ENCODE data around the gene GTPBP3. TPM values are rescaled to one million over a fixed set of nuclear protein-coding genes. Genes with fewer than 3 reads are reported as not detected.

GTPBP3 gene
- total and polyA plus RNA-seq, 9 of the 15 experiments (the other 6 are each of a cell fraction or from before 2014, with no cell fraction given) = 4.9 to 124 (median 22.6) TPM

GRCh38 chr19:17389288-17389687 is 51.9 kb downstream of the GTPBP3 start:
- Histone ChIP-seq H3K4me1 (replicated peaks in 1 of 2; ENCODE audit: control insufficient read depth in 2 of 2, insufficient read depth in 2 of 2, low read length in 2 of 2) (peaks cover 16 to 36% of the 10 kb centered on the region in 2 experiments), H3K9ac (ENCODE audit: insufficient read depth in 1 of 2, low read depth in 2 of 2, low read length in 2 of 2) (no peak overlapping the region), H3K27me3 (ENCODE audit: control insufficient read depth in 2 of 2, insufficient read depth in 2 of 2, low read length in 2 of 2) (no peaks in the 10 kb centered on the region), H3K4me2 (ENCODE audit: insufficient read depth, low read length) (no peak overlapping the region), H2AFZ (ENCODE audit: low read depth, low read length) (no peak overlapping the region), H4K20me1 (replicated peaks; ENCODE audit: control insufficient read depth, insufficient read depth, low read length) (no peaks in the 10 kb centered on the region), H3K27ac (ENCODE audit: extremely low read depth, low read depth, low read length) (no peak overlapping the region), H3K79me2 (ENCODE audit: control insufficient read depth, insufficient read depth, low read length) (no peaks in the 10 kb centered on the region), H3K4me3 (no peak overlapping the region), H3K9me3 (replicated peaks; ENCODE audit: control insufficient read depth, insufficient read depth, low read depth, low read length) (peaks cover 9% of the 10 kb centered on the region), H3K9me1 (ENCODE audit: control insufficient read depth, insufficient read depth, low read length) (no peaks in the 10 kb centered on the region), H3K36me3 (ENCODE audit: control insufficient read depth, insufficient read depth, low read length) (no peaks in the 10 kb centered on the region)
- in situ Hi-C loops (cut with MboI) = loop anchor here (5.0 to 10.0 kb wide), 3 partner anchors 42 to 324 kb away; no protein-coding TSS in a partner anchor
- WGBS (ENCODE audit: insufficient coverage, low coverage, missing lambda C conversion rate) = 0% methylated on average over 1 of the region's 1 CpG
- DNase-seq (ENCODE audit: extremely low read depth in 1 of 4, low spot score in 3 of 4) (no peak), FAIRE-seq (no peak), ATAC-seq (no peak)
- ChIA-PET CTCF (ENCODE audit: low intra/inter-chr PET ratio) (no interaction called here), POLR2A (interaction anchor here (0.6 to 1.4 kb wide), 2 partner anchors 18 to 64 kb away, joined by 3 to 4 read pairs; no protein-coding TSS in a partner anchor)
- intact Hi-C loops (cut with micrococcal nuclease) = no loop called here
- TF ChIP-seq RBM25 (IDR thresholded peaks at IDR 0.05; ENCODE audit: low read depth, low read length, severe bottlenecking) = peak; percentile 58
- no peak for TF ChIP-seq POLR2G (IDR thresholded peaks at IDR 0.05; ENCODE audit: low read depth, low read length)
- TF ChIP-seq ZNF280A (IDR thresholded peaks at IDR 0.05; ENCODE audit: low read depth, partially characterized antibody) = peak; percentile 28
- TF ChIP-seq TRIM28 (IDR thresholded peaks at IDR 0.05) = 0 out of 2 replicates have a peak, but pooled peaks have one; percentile 29
- no peak for TF ChIP-seq OTX1 (CRISPR knock-in tag; IDR thresholded peaks at IDR 0.05)
- no peak for TF ChIP-seq HSF4 (CRISPR knock-in tag; IDR thresholded peaks at IDR 0.05; ENCODE audit: borderline replicate concordance)
- TF ChIP-seq CBX3 (IDR thresholded peaks at IDR 0.05; ENCODE audit: borderline replicate concordance in 1 of 2, low read length in 2 of 2) = peak in 1 of 2 experiments; percentile 40; a peak in 1 of 3 replicates
- no peak for TF ChIP-seq RUNX1 (IDR thresholded peaks at IDR 0.05; ENCODE audit: low read depth)
- TF ChIP-seq REST (IDR thresholded peaks at IDR 0.05; ENCODE audit: borderline replicate concordance) = no peak
- no peak for TF ChIP-seq REST (CRISPR knock-in tag; IDR thresholded peaks at IDR 0.05; ENCODE audit: low read depth)
- BruUV-seq (replicated peaks) = no TSS peak
